CD4-positive, alpha-beta T cell treated with Interleukin-1 beta for 1 hour (primary cell): ENCODE results near the gene TBCB.
"Not testable (repeated sequence)": the region's sequence is repeated elsewhere in the genome, so short reads cannot be mapped to it uniquely, and the experiment has no call there.

ENCODE experiments used
- DNase-seq, 2 donors: peaks; one replicate each; pipeline ENCODE4 v3.0.0-alpha.2; 2020 to 2022

TBCB gene

DNA sequence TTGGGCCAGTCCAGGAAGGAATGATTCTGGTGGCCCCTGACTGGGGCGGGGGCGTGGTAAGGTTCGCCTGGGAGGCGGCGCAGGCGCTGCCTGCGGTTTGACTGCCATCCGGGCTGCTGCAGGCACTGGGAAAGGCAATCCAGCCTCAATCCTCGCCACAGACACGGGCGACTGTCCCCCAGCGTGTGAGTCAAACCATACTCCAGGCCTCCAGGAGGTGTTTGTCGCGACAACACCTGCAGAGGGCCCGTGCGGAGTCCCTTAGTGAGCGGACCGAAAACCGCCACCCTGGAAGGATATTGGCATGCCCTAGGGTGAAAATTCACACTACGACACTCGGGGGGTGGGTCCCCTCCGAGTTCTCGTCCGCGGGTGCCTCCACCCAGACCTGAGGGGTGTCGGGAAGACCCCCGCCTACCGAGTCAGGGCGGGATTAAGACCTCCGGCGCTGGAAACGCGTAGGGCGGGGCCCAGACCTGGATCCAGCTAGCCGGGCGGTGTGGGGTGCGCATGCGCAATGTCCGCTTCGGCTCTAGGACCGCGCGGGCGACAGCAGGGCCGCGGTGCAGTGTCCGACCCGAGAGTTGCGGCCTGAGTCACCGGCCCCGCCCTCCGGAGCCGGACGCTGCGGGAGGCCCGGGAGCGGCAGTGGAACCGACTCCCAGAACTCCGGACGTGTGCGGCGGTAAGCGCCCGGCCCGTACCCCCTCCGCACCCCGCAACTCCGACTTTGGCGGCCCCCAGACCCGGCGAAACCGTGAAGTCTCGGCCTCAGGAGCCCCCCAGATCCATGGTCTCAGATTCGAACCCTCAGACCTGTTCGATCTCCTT, 24.4 kb downstream of the TBCB start, which contains the start of gene CAPNS1:
Gene CAPNS1, plus strand, starts transcription at position 594 of the 831 bp plus-strand sequence. CDS start 946 bp downstream, outside the sequence.
- peak; percentile 92 to 94 for DNase-seq

DNA sequence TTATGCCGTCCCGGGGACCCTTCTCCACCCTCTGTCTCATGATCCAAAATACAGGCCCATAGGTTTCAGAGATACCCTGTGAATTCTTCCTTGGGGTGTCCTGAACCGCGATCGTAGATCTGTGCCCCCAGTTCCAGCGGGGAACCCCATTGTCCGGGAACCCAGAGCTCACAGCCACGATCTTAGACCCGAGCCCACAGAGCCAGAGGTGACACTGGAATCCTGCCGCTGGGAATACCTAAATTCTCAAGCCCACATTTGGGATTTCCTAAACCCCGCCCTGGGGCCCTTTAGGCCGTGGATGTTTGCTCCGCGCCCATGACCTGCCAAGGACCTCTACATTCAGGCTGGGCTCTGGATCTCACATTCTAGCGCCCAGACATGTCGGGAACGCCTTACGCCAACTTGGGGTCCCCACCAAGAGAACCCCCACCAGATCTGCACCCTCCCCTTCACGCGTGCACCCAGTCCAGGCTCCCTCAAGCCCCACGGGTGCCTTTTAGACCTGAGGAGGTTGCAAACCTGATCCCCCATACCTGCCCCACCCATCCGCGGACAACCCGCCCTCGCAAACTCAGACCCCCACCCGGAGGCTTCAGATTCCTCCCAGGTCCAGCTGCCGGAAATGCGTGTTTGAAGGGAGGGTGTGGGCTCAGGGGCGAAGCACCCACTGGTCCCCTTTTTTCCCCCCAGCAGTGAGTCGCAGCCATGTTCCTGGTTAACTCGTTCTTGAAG, 25.2 kb downstream of the TBCB start:
- DNase-seq, result peak in 1 of 2 donors; percentile 71

DNA sequence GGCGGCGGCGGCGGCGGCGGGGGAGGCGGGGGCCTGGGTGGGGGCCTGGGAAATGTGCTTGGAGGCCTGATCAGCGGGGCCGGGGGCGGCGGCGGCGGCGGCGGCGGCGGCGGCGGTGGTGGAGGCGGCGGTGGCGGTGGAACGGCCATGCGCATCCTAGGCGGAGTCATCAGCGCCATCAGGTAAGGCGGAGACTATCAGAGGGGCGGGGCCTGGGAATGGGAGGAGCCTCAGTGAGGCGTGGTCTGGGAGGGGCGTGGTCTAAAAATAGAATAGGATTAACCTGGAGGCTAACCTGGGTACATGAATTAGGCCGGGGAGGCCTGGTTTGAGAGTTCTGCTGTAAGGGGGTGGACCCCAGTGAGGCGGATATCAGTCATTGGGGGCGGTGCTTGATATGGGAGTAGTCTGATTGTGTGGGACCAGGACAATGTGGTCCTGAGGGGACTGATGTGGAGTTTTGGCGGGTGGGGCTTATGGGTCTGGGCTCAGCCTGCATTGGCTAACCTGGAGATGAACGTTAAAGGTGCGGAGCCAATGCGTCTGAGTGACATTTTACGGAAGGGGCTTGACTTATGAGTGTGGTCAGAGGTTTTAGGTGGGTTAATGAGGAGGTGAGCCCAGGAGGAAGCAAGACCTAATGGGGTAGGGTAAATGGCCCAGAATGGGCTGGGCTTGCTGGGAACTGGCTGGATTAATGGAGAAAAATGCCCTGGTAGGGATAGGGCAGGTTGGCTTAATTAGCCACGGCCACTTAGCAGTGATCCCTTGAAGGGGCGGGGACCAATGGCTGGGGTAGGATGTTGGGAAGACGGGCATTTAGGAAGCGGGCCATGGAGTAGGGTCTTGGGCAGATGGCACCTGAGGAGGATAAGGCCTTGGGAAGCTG, 26.0 kb downstream of the TBCB start:
- peak; percentile 88 to 95 for DNase-seq

- DNase-seq, result no peak
Observed at GRCh38 chr19:36142046-36142445, 26.8 kb downstream of the TBCB start.

- no peak for DNase-seq
Observed at GRCh38 chr19:36142496-36142895, 27.2 kb downstream of the TBCB start.

DNA sequence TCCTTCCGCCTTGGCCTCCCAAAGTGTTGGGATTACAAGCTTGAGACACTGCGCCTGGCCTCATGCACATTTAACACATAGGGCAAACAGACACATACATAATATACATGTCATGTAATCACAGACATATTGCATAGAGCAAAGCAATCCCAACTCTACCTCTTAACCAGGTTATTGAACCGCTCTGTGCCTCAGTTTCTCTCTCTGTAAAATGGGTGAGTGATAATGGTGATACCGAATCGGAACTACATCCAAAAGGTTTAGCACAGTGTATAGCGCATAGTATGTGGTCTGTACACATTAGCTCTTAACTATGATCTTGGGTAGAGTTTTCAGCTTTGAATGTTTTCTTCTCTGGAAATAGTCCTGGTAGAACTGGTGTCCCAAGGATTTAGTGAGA, 29.4 kb downstream of the TBCB start:
- no peak for DNase-seq

GRCh38 chr19:36149673-36150406, 34.6 kb downstream of the TBCB start:
- DNase-seq, result no peak

DNA sequence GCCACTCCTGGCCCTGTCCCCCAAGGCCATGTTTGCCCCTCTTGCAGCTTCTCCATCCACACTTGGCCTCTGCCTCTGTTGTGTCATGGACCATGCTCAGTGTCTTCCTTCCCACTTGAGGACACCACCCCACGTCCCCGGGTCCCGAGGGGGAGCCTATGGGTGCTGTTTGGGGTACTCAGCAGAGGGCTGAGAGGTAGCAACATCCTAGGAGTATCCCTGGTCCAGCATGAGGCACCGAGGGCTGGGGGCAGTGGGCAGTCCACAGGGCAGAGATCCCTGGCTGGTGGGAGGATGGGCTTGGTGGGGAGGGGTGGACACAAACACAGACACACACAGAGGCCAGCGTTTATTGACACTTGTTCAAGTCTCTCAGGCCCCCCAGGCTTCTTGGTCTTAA, 35.3 kb downstream of the TBCB start:
- DNase-seq, result no peak

DNA sequence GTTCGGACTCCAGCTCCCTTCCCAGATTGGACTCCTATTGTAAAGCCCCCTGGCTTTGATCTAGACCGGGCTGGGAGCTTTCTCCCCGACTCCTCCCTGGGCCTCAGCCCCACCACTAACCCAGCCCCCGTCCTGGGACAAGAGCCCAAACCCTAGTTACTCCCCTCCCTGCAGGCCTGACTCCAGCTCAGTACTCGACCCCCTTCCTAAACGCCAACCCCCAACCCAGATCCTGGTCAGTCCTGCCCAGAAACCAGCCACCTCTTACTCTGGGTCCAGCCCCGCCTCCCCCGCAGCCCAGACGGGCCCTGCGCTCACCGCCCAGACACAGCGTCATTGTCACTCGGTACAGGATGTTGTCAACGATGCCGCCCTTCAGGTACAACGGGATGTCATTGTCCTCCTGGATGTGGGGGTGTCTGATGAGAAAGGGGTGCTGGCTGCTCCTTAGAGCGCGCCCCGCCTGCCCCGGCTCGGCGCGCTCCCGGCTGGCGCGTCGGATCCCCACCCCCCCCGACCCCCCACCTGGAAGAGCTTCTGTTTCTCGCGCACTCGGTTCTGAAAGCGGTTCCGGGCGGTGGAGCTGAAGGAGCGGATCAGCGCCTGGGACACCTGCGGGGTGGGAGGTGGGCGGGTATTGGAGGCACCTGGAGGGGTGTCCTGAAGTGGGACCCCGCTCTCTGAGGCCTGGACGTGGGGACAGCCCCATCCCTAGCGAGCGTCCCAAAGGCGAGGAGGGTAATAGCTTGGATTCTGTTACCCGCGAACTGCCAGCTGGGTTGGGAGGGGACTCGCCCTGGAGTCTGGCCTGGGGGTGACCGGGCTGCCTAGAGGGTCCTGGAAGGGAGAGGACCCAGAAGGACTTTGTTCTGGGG, 36.1 kb downstream of the TBCB start:
- DNase-seq, result no peak

DNA sequence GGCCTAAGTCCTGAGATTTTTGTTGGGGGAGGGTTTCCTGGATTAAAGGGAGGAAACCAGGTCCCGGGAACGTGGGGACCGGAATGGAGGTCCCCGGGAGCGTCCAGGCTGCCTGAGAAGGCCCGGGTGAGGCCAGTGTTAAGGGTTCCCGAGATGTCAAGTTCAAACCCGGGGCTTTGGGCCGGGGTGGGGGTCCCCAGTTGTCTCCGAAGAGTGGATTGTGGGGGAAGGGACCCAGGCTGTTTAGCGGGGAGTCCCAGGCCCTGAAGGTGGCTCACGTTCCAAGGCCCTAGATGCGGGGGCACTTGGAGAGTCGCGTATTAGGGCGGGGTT, 36.7 kb downstream of the TBCB start:
- DNase-seq, result no peak

- DNase-seq, result no peak
Observed at GRCh38 chr19:36152352-36153091, 37.3 kb downstream of the TBCB start, which contains the start of gene COX7A1. COX7A1 (minus strand) TSS chr19:36152447; CDS start chr19:36152407, 40 bp downstream.

GRCh38 chr19:36153126-36153525, 37.9 kb downstream of the TBCB start:
- DNase-seq, result no peak

DNA sequence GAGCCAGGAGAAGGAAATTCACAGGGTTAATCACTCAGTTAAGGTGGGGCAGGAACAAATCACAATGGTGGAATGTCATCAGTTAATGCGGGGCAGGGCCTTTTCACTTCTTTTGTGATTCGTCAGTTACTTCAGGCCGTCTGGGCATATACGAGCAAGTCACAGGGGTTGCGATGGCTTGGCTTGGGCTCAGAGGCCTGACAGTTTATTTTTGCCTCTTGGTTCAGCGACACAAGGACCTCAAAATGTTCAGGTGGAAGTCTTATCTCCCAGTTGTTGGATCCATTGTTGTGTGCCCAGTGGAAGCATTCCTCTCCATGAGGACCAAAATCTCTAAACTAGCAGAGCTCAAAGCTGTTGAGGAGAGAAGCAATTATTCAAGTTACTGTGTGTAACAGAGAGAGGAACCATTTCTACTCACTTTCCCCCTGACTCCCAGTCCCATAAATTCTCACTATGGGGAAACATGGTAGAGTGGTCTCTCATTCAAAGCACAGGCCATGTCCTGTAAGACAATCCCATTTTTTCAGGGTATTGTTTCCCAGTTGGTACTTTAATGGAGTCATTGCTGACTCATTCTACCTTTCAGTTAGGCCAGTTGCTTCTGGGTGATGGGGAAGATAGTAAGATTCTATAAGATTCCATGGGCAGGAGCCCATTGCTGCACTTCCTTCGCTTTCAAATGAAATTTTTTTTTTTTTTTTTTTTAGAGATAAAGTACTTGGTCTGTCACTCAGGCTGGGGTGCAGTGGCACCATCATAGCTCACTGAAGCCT, 45.7 kb downstream of the TBCB start:
- DNase-seq, result no peak

- no peak for DNase-seq
Observed at GRCh38 chr19:36163813-36164212, 48.5 kb downstream of the TBCB start.

GRCh38 chr19:36169084-36169760, 54.0 kb downstream of the TBCB start:
- no peak for DNase-seq

DNA sequence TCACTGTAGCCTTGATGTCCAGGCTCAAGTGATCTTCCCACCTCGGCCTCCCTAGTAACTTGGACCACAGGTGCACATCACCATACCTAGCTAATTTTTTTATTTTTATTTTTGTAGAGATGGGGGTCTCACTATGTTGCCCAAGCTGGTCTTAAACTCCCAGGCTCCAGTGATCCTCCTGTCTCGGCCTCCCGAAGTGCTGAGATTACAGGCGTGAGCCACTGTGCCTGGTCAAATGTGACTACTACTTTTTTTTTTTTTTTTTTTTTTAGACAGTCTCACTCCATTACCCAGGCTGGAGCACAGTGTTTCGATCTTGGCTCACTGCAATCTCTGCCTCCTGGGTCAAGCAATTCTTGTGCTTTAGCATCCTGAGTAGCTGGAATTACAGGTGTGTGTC, 57.6 kb downstream of the TBCB start:
- no peak for DNase-seq

GRCh38 chr19:36173846-36174245, 58.6 kb downstream of the TBCB start:
- not testable (repeated sequence) for DNase-seq
